Prostate gland (tissue), 2 donors: ENCODE data around the gene ARL8A.

ENCODE experiments used
- CTCF ChIP-seq, 4 experiments: fragments of 200-600 bp in 2 of 4; fragments of 450-650 bp in 2 of 4; sonication (generic) in 2 of 4; IDR thresholded peaks; 1 replicate in 3 of 4; 2 replicates in 1 of 4; pipeline ENCODE4 v1.5.1; 2016 to 2019; ENCODE audit warnings: antibody characterized with exemption in 4 of 4, mild to moderate bottlenecking in 2 of 4, moderate library complexity in 2 of 4
- POLR2A ChIP-seq: fragments of 450-650 bp; IDR thresholded peaks from one replicate; pipeline ENCODE4 v1.6.1; 2016; ENCODE audit warnings: antibody characterized with exemption, mild to moderate bottlenecking
- POLR2AphosphoS5 ChIP-seq: sonication (generic); formaldehyde crosslinking; IDR thresholded peaks from one replicate; pipeline ENCODE4 v1.6.1; 2017; ENCODE audit warnings: antibody characterized with exemption

GRCh38 chr1:202157945-202158344, 13.4 kb upstream of the ARL8A start:
- TF ChIP-seq CTCF (IDR thresholded peaks at IDR 0.05) (no peak), POLR2AphosphoS5 (no peak), POLR2A (no peak)
